ENCODE data around the gene DMD. TPM values are rescaled to one million over a fixed set of nuclear protein-coding genes. Genes with fewer than 3 reads are reported as not detected.

Gene DMD
- total RNA-seq, 1 experiment from 2014 or later = 6.2 TPM

DNA sequence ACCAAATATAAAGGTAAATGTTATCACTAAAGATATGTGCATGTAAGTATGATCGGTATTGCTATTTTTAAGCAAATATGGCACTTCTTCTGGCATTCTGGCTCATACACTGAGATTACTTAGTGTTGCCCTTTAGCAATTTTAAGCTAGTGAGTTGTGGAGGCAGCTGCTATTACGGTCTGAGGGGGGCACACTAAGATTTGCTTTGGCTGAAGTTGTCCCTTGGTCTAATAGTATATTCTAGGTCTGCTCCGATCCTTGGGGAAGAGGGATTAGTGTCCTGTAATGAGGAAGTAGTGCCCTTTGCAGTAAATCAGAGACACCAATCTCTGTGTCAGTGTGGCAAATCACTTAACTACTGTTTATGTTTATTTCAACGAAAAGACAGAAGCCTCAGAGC, 1943.0 kb downstream of the DMD start:
- peak; percentile 11 for DNase-seq (ENCODE audit: low read depth)
- in situ Hi-C loops (cut with HindIII; ENCODE audit: low pct_unique_long_range_greater_than_20kb, low sequenced_read_pairs) = no loop called here

DNA sequence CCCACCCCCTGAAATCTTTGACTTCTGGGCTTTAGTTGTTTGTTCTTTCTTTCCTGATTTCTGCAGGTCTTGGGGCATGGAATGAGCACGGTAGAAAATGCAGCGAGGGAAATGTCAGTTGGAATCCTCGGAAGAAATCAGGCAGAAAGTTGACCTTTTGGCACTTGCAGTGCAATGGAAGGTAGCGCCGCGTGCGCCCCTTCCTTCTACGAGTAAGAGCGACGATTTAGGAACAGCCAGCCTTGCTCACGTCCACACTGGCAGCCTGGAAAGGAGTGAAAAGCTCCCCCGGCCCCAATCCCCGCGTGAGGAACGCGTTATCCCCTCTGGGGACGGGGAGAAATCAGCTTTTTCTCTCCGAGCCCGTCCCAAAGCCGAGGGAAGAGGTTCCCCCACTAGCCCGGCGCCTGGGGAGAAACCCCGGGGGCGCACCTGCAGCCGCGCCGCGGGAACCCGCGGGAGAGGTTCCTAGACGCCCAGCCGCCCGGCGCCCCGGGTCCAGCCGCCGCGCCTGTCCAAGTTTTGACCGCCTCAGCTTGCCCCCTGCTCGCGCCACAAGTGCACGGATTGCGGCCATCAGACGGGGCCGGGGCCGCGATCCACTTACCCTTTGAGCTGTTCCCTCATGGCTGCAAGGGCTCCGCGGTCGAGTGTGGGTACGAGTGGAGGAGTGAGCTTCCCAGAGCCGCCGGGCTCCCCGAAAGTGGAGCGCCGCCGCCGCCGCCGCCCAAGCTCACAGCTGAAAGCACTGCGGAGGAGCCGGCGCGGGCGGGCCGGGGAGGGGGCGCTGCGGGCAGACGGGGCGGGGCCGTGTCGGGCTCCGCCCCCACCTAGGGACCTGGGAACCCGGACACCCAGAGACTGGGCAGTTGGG, 1944.9 kb downstream of the DMD start:
- DNase-seq (ENCODE audit: low read depth) = peak; percentile 42
- in situ Hi-C loops (cut with HindIII; ENCODE audit: low pct_unique_long_range_greater_than_20kb, low sequenced_read_pairs) = no loop called here

DNA sequence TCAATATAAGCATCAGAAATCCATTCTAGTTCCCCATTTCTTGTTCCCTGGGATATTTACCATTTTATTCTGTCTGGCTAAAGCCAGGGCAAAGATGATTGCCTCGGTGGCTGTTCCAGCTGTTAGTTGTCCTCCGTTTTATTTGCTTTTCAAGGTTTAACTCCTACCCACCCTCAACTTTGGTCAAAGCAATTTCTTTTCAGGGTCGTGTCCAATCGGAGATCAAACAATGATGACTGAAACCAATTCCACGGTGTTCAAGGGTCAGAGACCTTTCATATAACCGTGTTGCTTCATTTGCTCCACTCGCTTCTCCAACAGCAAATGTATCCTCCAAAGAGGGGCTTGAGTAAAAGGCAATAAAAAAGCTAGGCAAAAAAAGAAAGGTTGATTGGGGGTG, 1946.0 kb downstream of the DMD start:
- in situ Hi-C loops (cut with HindIII; ENCODE audit: low pct_unique_long_range_greater_than_20kb, low sequenced_read_pairs) = no loop called here
- DNase-seq (ENCODE audit: low read depth) = no peak

DNA sequence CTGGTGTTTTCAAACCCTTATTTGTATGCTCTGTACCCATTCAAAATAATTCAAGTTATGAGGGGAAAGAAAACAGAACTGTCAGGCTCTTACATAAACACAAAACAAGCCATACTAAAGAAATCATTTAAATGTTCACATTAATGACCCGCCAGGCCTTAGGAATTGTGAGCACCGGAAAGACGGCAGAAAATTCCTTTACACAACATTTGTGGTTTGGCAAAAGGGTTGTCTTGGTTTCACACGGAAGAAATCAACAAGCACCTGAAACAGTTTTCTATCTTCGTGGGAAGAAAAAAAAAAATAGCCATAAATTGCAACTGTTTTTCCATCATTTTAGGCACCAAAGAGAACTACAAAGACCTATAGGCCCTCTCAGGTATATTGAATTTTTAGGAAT, 1951.0 kb downstream of the DMD start:
- no peak for DNase-seq (ENCODE audit: low read depth)
- in situ Hi-C loops (cut with HindIII; ENCODE audit: low pct_unique_long_range_greater_than_20kb, low sequenced_read_pairs) = no loop called here

DNA sequence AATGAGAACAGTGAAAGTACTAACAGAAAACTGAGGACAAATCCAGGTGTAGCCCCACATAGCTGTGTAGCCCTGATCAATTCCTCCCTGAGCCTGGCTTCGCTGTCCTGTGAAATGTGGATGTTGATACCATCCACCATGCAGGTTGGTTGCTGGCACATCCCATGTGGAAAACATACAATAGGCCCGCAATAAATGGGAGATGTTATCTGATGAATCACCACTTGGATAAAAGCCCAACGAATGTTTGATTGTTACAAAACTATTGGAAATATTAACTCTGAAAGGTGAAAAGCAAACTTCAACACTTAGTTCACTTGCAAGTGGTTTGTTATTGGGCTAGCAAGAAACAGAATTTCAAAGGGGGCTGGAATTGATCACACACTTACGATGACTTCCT, 1953.2 kb downstream of the DMD start:
- DNase-seq (ENCODE audit: low read depth) = no peak
- in situ Hi-C loops (cut with HindIII; ENCODE audit: low pct_unique_long_range_greater_than_20kb, low sequenced_read_pairs) = no loop called here

DNA sequence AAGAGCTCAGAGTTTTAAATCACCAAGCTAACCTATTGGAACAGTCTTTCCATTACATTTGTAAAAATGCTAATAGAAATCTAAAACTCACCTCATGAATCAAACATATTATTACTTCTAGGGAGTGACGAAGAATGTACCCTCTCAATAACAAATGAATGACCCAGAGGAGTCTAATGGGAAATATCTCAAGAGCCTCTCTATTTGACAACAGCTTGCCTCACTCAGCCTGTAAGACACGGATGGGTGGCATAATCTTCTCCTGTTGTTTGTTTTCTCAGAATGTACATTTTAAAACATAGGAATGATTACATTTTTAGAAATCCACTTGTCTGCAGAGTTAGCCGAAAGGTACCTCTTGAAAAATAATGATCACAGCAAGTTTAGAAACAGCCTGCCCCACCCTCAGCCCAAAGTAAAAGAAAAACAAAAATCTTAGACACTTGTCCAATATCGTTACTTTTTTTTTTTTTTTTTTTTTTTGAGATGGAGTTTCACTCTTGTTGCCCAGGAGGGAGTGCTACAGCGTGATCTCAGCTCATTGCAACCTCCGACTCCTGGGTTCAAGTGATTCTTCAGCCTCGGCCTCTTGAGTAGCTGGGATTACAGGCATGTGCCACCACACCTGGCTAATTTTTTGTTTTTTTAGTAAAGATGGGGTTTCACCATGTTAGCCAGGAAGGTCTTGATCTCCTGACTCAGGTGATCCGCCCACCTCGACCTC, 1955.9 kb downstream of the DMD start:
- no peak for DNase-seq (ENCODE audit: low read depth)
- in situ Hi-C loops (cut with HindIII; ENCODE audit: low pct_unique_long_range_greater_than_20kb, low sequenced_read_pairs) = no loop called here

DNA sequence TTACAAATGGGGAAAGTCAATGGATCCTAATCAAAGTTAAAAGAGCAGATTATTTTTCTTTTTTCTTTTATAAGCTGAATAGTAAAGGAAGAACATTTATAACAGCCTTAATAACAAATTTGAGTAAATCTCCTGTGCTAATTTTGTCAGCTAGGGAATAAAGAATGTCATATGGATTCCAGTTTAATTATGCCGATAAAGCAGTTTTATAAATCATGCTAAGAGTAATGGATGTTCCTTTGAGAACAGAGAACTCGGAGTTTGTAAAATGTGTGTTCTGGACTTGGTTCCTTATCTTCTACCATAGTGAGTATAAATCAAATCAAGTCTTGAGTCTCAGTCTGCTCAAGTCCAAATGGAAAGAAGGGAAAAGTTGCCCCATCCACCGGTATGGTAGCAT, 1959.2 kb downstream of the DMD start:
- DNase-seq (ENCODE audit: low read depth) = no peak
- in situ Hi-C loops (cut with HindIII; ENCODE audit: low pct_unique_long_range_greater_than_20kb, low sequenced_read_pairs) = no loop called here

DNA sequence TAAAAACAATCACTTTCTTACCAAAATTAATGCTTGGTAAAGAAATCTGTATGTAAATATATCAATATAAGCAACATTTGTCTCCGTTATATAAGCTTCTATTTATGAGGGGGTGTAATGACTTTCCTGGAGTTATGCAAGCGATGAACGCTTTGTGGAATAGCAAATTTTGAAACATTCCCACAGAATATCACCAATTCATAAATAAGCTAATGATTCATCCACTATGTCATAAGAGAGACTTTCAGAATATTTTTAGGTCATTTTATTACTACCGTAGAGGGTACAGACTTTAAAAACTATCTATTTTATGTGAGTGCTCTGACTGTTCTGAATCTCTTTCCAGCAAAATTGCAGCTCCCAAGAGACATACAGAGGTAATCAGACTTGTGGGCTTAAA, 1960.0 kb downstream of the DMD start:
- in situ Hi-C loops (cut with HindIII; ENCODE audit: low pct_unique_long_range_greater_than_20kb, low sequenced_read_pairs) = no loop called here
- no peak for DNase-seq (ENCODE audit: low read depth)

DNA sequence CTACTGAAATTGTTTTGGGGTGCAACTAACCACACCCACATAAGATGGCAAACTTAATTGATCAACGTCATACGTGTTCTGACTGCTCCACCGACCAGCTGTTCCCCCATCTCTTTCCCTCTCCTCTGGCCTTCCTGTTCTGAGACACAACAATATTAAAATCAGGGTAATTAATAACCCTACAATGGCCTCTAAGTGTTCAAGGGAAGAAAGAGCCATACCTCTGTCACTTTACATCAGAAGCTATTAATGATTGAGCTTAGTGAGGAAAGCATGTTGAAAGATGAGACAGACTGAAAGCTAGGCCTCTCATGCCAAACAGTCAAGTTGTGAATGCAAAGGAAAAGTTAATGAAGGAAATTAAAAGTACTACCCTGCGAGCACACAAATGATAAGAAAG, 1965.6 kb downstream of the DMD start:
- in situ Hi-C loops (cut with HindIII; ENCODE audit: low pct_unique_long_range_greater_than_20kb, low sequenced_read_pairs) = no loop called here
- no peak for DNase-seq (ENCODE audit: low read depth)

DNA sequence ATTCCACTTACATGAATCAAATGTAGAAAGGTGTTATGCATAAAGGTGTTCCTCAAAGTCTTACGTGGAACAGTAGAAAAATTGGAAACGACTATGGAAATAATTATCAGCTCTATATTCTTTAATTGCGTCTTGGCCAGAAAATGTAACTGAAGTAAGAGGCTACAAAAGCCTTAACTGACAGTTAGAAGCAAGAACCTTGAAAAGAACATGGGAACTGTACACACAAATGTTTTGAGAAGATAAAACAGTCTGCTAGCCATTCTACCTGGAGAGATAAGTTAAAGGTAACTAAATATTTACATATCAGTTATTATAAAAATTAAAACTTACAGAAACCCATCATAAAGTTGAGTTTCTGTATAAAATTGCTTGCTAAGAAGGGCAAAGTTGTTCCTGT, 1967.5 kb downstream of the DMD start:
- in situ Hi-C loops (cut with HindIII; ENCODE audit: low pct_unique_long_range_greater_than_20kb, low sequenced_read_pairs) = no loop called here
- no peak for DNase-seq (ENCODE audit: low read depth)

DNA sequence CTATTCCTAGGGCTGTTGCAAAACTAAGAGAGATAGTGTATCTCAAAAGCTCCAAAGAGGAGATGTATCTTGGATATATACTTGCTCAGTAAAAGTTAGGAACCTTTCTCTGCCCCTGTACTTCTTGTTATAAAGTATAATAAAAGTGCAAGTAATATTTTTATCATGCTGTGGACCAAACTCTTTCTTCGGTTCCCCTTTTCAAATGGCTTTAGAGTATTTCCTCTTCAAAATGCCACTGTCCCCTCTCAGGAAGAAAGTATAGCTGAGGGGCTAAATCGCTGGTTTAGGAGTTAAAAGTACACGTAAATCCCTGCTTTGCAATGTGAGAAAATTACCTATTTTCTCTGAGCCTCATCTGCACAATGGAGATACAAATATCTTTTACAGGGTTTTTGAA, 1970.4 kb downstream of the DMD start:
- in situ Hi-C loops (cut with HindIII; ENCODE audit: low pct_unique_long_range_greater_than_20kb, low sequenced_read_pairs) = no loop called here
- no peak for DNase-seq (ENCODE audit: low read depth)

DNA sequence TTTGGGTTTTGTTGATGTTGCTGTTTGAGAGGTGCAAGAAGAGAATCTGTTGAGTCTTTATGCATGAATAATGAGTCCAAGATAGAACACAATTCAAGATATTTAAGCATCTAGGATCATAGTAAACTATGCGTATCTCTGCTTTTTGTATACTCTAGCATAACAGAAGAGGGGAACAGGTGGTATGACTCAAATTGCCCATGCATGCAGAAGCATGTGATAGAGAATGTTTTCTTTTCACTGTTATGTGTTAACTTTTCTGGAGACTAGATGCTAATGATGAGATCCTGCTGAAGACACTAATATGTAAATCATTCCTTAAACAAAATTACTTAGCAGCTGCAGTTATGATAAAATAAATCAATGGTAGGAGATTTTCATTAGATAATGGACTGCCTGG, 1974.2 kb downstream of the DMD start:
- in situ Hi-C loops (cut with HindIII; ENCODE audit: low pct_unique_long_range_greater_than_20kb, low sequenced_read_pairs) = no loop called here

DNA sequence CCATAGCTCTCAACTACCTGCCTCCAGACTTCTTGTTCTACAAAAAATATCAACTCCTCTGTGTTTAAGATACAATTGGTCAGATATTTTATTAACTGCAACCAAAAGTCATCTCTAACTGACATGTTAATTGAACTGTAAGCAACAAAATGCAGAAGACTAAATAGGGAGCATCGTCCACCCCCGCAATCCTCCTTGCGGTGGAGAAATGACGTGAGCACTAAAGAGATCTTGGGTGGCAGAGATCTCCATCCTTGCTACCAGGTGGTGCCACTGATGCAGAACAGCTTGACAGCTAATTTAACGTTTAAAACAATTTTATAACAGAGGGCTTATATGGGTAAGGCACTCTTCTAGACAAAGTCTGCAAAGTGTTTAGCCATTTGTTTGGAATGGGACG, 1975.1 kb downstream of the DMD start:
- in situ Hi-C loops (cut with HindIII; ENCODE audit: low pct_unique_long_range_greater_than_20kb, low sequenced_read_pairs) = no loop called here
- DNase-seq (ENCODE audit: low read depth) = no peak

More for the DNA sequence above, 1974.2 kb downstream of the DMD start:
- DNase-seq (ENCODE audit: low read depth) = no peak

DNA sequence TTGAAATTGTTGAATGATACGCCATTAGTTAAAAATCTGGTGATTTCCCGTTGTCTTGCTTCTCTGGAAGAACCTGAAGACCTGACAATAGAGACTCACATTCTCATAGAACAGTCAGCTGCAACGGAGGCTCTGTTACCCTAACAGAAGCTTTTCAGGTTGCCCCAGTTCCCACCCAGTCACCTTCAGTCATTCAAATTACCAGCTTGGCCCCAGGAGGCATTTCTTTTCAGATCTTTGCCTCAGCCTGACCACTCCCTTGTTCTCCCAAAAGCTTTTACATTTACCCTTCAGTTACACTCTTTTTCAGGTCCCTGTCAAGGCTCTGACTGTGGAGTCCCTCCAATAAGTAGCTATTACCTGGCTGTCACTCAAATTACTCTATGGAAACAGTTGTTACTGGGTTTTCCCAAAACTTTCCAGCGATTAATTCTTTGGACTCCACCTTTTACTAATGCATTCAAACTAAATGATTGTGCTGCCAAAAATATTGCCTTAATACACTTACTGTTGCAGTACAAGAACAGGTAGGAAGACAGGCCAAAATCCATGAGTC, 1977.3 kb downstream of the DMD start:
- DNase-seq (ENCODE audit: low read depth) = no peak
- in situ Hi-C loops (cut with HindIII; ENCODE audit: low pct_unique_long_range_greater_than_20kb, low sequenced_read_pairs) = no loop called here

DNA sequence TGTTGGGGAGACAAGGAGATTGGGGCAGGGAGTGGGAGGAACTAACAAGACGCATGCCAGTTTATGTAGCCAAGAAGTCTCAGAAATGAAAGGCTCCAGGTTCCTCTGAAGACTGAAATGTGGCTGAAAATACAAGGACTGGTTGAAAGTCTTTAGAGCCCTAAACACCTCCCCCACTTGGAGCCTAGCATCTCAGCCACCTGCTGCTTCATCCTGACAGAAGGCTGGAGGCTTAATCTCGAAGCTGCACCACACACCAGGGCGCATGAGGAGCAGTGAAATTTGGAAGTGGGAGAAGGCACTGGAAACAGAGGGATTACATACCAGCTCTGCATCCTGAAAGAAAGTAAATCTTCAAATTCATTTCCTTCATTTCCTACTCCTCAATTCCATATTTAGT, 1978.8 kb downstream of the DMD start:
- in situ Hi-C loops (cut with HindIII; ENCODE audit: low pct_unique_long_range_greater_than_20kb, low sequenced_read_pairs) = no loop called here
- DNase-seq (ENCODE audit: low read depth) = no peak

DNA sequence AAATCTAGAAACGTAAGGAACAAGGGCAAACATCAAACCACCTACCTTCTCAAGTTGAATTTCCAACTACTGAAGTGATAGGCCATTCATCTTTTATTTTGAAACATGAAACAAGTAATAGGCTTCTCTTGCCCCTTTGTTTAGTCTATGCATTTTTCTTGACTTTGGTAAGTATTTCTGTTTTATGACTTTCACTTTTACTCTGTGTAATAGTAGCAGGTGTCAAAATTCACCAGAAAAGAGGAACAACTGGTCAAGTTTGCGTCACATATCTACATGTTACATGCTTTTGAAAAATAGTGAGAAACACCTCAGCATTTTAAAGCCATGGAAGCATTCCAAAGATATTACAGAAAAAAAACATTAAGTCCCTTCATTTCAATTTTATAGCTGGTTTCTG, 1982.4 kb downstream of the DMD start:
- in situ Hi-C loops (cut with HindIII; ENCODE audit: low pct_unique_long_range_greater_than_20kb, low sequenced_read_pairs) = no loop called here

DNA sequence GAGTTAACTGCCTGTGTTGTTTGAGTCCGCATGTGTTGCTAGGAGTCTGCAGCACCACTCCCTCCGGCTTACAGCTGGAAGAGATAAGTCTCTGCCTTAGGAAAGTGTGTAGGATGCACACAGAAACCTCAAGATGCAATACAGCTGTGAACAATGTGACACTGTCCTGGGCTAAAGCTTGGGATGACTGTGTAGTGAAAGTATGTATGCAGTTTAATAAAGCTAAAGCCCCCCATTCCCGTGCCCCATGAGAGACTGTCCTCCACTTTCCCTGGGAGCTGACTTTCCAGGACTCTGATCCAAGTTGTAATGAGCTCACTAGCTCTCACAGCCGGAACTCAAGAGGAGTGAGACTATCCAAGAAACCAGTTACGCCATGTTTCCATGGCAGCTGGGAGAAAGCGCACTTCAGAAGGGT, 1982.9 kb downstream of the DMD start:
- DNase-seq (ENCODE audit: low read depth) = no peak
- in situ Hi-C loops (cut with HindIII; ENCODE audit: low pct_unique_long_range_greater_than_20kb, low sequenced_read_pairs) = no loop called here

More for the DNA sequence above, 1982.4 kb downstream of the DMD start:
- no peak for DNase-seq (ENCODE audit: low read depth)

DNA sequence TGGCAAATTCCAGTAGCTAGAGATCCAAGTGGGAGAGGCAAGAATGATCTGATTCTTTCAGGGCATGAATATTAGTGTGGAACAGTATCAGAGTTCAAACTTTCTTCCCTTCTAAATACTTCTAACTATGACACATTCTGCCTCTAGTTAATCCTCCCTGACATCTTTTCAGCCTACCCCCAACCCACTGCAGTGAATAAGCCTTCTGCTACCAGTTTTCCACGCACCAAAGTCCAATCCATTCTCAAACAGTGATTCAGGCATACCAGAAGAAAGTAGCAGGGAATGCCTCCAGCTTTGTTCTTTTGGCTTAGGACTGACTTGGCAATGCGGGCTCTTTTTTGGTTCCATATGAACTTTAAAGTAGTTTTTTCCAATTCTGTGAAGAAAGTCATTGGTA, 1984.1 kb downstream of the DMD start:
- DNase-seq (ENCODE audit: low read depth) = no peak
- in situ Hi-C loops (cut with HindIII; ENCODE audit: low pct_unique_long_range_greater_than_20kb, low sequenced_read_pairs) = no loop called here

DNA sequence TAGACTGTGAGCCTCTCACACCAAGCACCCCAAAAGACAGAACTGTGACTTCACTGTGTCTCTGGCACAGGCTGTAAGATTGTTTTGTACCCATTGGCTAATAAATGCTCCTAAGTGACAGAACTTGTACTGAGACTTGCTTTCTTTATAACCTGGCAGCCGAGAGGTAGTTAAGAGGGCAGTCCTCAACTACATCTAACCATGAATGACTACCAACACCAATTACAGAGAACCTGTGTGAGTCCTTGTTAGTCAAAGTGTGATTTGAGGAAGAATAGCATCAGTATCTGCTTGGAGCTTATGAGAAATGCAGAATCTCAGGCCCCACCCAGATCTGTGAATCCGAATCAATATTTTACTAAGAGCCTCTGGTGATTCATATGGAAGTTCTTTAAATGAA, 1985.5 kb downstream of the DMD start:
- in situ Hi-C loops (cut with HindIII; ENCODE audit: low pct_unique_long_range_greater_than_20kb, low sequenced_read_pairs) = no loop called here
- DNase-seq (ENCODE audit: low read depth) = no peak

All from Caki2 (cell line).